PC-3 (cell line): ENCODE results near the gene ASCL2. TPM values are rescaled to one million over a fixed set of nuclear protein-coding genes. Genes with fewer than 3 reads are reported as not detected.

Experiments used
- ATAC-seq: fragments of 200-7000 bp; cut with Tn5 transposase; 2 replicates; pipeline ENCODE4 v1.9.1; 2020; ENCODE audit warnings: mild to moderate bottlenecking, moderate library complexity
- BruUV-seq: library from RNA; stranded (reverse); fragments of 400-500 nt; replicated peaks from 2 replicates; lab custom pipeline; 2021; lab: Mats Ljungman, UMichigan
- CTCF ChIA-PET: fragments of 300-600 bp; sonication (Branson Sonifier 250); formaldehyde crosslinking; loops from one replicate; lab custom pipeline; 2022; ENCODE audit warnings: antibody characterized with exemption; lab: Charles Lee
- POLR2A ChIA-PET: fragments of 300-600 bp; sonication (Branson Sonifier 250); formaldehyde crosslinking; loops from one replicate; lab custom pipeline; 2022; ENCODE audit warnings: antibody characterized with exemption; ENCODE audit not compliant: unreplicated experiment; lab: Charles Lee
- DNase-seq: peaks from one replicate; pipeline ENCODE4 v3.0.0-alpha.2; 2015
- H2AFZ ChIP-seq: fragments of 300-600 bp; sonication (generic); 2 replicates; pipeline ENCODE4 v1.6.0; 2016; ENCODE audit warnings: antibody characterized with exemption, low read length
- H3F3A ChIP-seq: fragments of 300-600 bp; sonication (generic); one replicate; pipeline ENCODE4 v1.6.0; 2017; ENCODE audit warnings: antibody characterized with exemption, low read length, control low read depth, mild to moderate bottlenecking; ENCODE audit not compliant: unreplicated experiment
- H3K27ac ChIP-seq: fragments of 300-600 bp; sonication (generic); 2 replicates; pipeline ENCODE4 v1.5.1; 2016; ENCODE audit warnings: mild to moderate bottlenecking, low read length
- H3K27me3 ChIP-seq: fragments of 300-600 bp; sonication (generic); 2 replicates; pipeline ENCODE4 v1.6.1; 2016; ENCODE audit warnings: low read length, mixed read lengths
- H3K36me3 ChIP-seq: fragments of 300-600 bp; sonication (generic); 2 replicates; pipeline ENCODE4 v1.6.1; 2016; ENCODE audit warnings: low read depth, mixed run types, low read length, mixed read lengths
- H3K4me1 ChIP-seq: fragments of 300-600 bp; sonication (generic); 2 replicates; pipeline ENCODE4 v1.5.1; 2016; ENCODE audit warnings: low read length; ENCODE audit not compliant: insufficient read depth
- H3K4me2 ChIP-seq: fragments of 300-600 bp; sonication (generic); 2 replicates; pipeline ENCODE4 v1.6.0; 2016; ENCODE audit warnings: low read length
- H3K4me3 ChIP-seq: fragments of 300-600 bp; sonication (generic); 2 replicates; pipeline ENCODE4 v1.5.1; 2016; ENCODE audit warnings: mild to moderate bottlenecking, low read length, mixed read lengths
- H3K79me2 ChIP-seq: fragments of 300-600 bp; sonication (generic); 2 replicates; pipeline ENCODE4 v1.6.1; 2017; ENCODE audit warnings: low read length, mixed read lengths
- H3K9ac ChIP-seq: fragments of 300-600 bp; sonication (generic); 2 replicates; pipeline ENCODE4 v1.6.0; 2016; ENCODE audit warnings: mild to moderate bottlenecking, low read length
- H3K9me2 ChIP-seq: fragments of 300-600 bp; sonication (generic); replicated peaks from 2 replicates; pipeline ENCODE4 v1.6.1; 2016; ENCODE audit warnings: mixed run types, low read length, mixed read lengths
- H3K9me3 ChIP-seq: fragments of 300-600 bp; sonication (generic); 2 replicates; pipeline ENCODE4 v1.6.1; 2016; ENCODE audit warnings: low read length, mixed read lengths
- H4K20me1 ChIP-seq: fragments of 300-600 bp; sonication (generic); 2 replicates; pipeline ENCODE4 v1.6.1; 2016; ENCODE audit warnings: low read length, mixed read lengths
- EZH2 ChIP-seq: fragments of 300-600 bp; sonication (generic); IDR thresholded peaks from one replicate; pipeline ENCODE4 v1.6.1; 2017; ENCODE audit warnings: antibody characterized with exemption, mild to moderate bottlenecking, low read length; ENCODE audit not compliant: unreplicated experiment
- EZH2phosphoT487 ChIP-seq: fragments of 300-600 bp; sonication (generic); IDR thresholded peaks from 2 replicates; pipeline ENCODE4 v1.6.1; 2018; ENCODE audit warnings: mild to moderate bottlenecking, antibody characterized with exemption, low read length, borderline replicate concordance
- intact Hi-C: fragments of 100-400 bp; cut with micrococcal nuclease; formaldehyde crosslinking; loops from 2 replicates; pipeline ENCODE4 v1.9.0; 2023
- total RNA-seq: library from RNA; depleted of rRNA; stranded (reverse); fragments of >200 nt; gene quantifications from 2 replicates; pipeline ENCODE4 v1.2.3, GENCODE V29; 2014
- TF ChIP-seq, protein P1 (sequence below): fragments of 300-600 bp; sonication (generic); conservative IDR thresholded peaks from 2 replicates; pipeline ENCODE4 v1.5.1; 2017; ENCODE audit warnings: antibody characterized with exemption, low read depth, mild to moderate bottlenecking, low read length

Gene ASCL2
- total RNA-seq, 1 experiment from 2014 or later: 1.1 TPM

DNA sequence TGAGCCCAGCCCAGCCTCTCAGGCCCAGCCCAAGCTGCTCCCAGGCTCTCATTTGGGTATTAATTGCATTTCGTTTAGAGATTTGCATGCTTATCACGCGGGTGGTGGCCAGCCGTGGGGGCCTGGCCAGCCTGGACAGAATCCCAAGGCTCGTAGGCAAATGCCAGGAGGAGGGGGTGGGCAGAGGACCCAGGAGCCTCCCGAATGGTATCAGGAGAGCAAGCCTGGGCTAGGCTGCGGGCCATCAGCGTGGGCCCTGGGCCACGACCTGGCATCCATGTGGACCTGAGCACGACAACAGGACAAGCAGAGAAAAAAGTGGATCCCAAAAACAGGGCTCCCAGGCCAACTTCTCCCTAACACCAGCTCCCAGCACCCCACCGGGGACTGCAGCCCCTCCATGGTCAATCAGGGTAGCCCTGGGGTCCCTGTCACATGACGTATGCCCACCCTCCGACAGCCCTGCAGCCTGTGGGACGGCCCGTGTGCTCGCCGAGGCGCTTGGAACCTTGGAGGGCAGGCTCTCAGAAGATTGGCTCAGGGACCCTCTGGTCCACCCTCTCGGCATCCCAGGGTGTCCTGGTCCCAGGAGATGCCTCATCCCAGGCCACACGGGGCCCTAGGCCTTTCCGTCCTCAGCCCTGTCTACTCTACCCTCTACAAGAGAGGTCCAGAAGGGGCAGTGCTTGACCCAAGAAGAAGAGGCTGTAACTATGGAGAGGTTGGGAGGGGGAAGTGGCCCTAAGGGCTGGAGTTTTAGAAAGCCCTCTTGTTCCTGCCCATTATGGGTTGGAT is 8.8 kb downstream of the ASCL2 start:
- no peak overlapping the region for H2AFZ ChIP-seq
- DNase-seq (no peak), ATAC-seq (no peak)
- H3K79me2 ChIP-seq: no peaks in the 10 kb centered on the region
- BruUV-seq: no TSS peak
- H3K36me3 ChIP-seq: no peaks in the 10 kb centered on the region
- no peak overlapping the region for H3K27ac ChIP-seq
- TF ChIP-seq EZH2phosphoT487: no peak
- TF ChIP-seq EZH2: no peak
- TF ChIP-seq, protein P1, sequence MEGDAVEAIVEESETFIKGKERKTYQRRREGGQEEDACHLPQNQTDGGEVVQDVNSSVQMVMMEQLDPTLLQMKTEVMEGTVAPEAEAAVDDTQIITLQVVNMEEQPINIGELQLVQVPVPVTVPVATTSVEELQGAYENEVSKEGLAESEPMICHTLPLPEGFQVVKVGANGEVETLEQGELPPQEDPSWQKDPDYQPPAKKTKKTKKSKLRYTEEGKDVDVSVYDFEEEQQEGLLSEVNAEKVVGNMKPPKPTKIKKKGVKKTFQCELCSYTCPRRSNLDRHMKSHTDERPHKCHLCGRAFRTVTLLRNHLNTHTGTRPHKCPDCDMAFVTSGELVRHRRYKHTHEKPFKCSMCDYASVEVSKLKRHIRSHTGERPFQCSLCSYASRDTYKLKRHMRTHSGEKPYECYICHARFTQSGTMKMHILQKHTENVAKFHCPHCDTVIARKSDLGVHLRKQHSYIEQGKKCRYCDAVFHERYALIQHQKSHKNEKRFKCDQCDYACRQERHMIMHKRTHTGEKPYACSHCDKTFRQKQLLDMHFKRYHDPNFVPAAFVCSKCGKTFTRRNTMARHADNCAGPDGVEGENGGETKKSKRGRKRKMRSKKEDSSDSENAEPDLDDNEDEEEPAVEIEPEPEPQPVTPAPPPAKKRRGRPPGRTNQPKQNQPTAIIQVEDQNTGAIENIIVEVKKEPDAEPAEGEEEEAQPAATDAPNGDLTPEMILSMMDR: no peak
- no peaks in the 10 kb centered on the region for H3K9me3 ChIP-seq
- H3K9ac ChIP-seq: no peak overlapping the region
- CTCF ChIA-PET: no interaction called here
- H3K27me3 ChIP-seq: no peaks in the 10 kb centered on the region
- no peaks in the 10 kb centered on the region for H3F3A ChIP-seq
- intact Hi-C loops: no loop called here
- H3K4me2 ChIP-seq: no peak overlapping the region
- POLR2A ChIA-PET: no interaction called here
- H3K4me3 ChIP-seq: no peak overlapping the region
- H3K4me1 ChIP-seq: peaks cover 8% of the 10 kb centered on the region
- H3K9me2 ChIP-seq: no peaks in the 10 kb centered on the region
- H4K20me1 ChIP-seq: no peaks in the 10 kb centered on the region

DNA sequence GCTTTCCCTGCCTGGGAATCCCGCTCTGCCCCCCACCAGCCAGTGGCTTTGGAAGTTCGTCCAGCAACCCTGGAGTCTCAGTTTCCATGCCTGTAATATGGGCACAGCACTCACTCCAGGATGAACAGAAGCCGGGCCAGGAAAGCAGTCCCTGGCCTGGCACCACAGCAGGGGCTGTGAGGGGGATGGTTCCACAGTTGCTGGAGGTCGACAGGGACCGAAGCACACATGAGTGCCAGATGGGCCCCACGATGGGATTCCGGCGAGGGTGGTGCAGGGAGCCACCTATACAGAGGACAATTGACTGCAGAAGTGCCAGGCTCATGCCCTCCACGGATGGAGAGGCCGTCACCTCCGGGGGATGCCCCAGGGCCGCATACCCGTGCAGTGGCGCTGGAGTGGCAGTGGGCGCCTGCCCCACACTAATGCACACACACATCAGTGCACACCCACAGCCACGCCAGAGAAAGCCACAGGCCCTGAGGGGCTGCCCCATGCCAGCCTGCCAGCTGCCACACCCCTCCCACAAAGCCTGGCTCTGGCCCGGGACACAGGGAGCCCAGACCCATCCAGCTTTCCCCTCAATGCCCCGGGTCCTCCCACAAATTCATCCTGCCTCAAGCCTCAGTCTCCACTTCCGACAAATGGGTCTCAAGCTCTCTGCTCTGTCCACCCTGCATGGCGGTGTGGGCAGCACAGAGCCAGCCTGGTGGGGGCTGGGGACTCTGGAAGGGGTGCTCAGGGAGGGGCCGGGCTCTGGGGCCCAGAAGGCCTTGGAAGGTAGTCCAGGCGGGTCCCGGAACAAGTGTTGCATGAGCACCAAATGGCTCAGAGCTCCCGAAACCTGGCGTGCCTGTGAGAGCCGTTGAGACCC is 9.7 kb downstream of the ASCL2 start:
- H3K4me1 ChIP-seq: peaks cover 16% of the 10 kb centered on the region
- H3K27ac ChIP-seq: no peak overlapping the region

GRCh38 chr11:2259897-2260451 is 10.4 kb downstream of the ASCL2 start:
- Histone ChIP-seq H3K4me3 (no peak overlapping the region), H3K79me2 (no peaks in the 10 kb centered on the region), H3K4me1 (peaks cover 16% of the 10 kb centered on the region), H3K9me3 (no peaks in the 10 kb centered on the region), H3K9ac (no peak overlapping the region), H3F3A (no peaks in the 10 kb centered on the region), H3K27me3 (no peaks in the 10 kb centered on the region), H4K20me1 (no peaks in the 10 kb centered on the region), H3K4me2 (no peak overlapping the region), H3K9me2 (no peaks in the 10 kb centered on the region), H3K27ac (no peak overlapping the region), H3K36me3 (no peaks in the 10 kb centered on the region), H2AFZ (no peak overlapping the region)
- no peak for DNase-seq
- BruUV-seq: no TSS peak
- TF ChIP-seq, protein P1: no peak
- CTCF ChIA-PET: no interaction called here
- intact Hi-C loops: no loop called here
- no peak for ATAC-seq
- POLR2A ChIA-PET: no interaction called here

More for the DNA sequence above, 9.7 kb downstream of the ASCL2 start:
- no TSS peak for BruUV-seq
- H3K9me2 ChIP-seq: no peaks in the 10 kb centered on the region
- no peaks in the 10 kb centered on the region for H3K36me3 ChIP-seq
- H4K20me1 ChIP-seq: no peaks in the 10 kb centered on the region
- no peak overlapping the region for H2AFZ ChIP-seq
- no peak for TF ChIP-seq EZH2
- DNase-seq: no peak
- H3K4me2 ChIP-seq: no peak overlapping the region
- no peak overlapping the region for H3K9ac ChIP-seq
- H3K27me3 ChIP-seq: no peaks in the 10 kb centered on the region
- intact Hi-C loops: no loop called here
- POLR2A ChIA-PET: no interaction called here
- H3K9me3 ChIP-seq: no peaks in the 10 kb centered on the region
- CTCF ChIA-PET: no interaction called here
- H3K4me3 ChIP-seq: no peak overlapping the region
- ATAC-seq: no peak
- no peaks in the 10 kb centered on the region for H3F3A ChIP-seq
- no peaks in the 10 kb centered on the region for H3K79me2 ChIP-seq
